ENCODE results near the gene MED25.

DNA sequence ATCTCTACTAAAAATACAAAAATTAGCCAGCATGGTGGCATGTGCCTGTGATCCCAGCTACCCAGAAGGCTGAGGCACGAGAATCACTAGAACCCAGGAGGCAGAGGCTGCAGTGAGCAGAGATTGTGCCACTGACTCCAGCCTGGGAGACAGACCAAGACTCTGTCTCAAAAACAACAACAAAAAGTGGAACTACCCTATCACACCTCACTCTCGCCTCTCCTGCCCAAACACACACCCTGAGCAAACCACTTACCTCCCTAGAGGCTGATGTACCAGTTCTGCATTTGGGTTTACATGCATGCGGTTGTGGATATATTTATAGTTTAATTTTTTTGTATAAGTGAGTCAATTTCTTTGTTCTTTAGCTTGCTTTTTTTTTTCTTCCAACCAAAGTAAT lies 25.2 kb downstream of the MED25 start:
- TF ChIP-seq, protein P1, sequence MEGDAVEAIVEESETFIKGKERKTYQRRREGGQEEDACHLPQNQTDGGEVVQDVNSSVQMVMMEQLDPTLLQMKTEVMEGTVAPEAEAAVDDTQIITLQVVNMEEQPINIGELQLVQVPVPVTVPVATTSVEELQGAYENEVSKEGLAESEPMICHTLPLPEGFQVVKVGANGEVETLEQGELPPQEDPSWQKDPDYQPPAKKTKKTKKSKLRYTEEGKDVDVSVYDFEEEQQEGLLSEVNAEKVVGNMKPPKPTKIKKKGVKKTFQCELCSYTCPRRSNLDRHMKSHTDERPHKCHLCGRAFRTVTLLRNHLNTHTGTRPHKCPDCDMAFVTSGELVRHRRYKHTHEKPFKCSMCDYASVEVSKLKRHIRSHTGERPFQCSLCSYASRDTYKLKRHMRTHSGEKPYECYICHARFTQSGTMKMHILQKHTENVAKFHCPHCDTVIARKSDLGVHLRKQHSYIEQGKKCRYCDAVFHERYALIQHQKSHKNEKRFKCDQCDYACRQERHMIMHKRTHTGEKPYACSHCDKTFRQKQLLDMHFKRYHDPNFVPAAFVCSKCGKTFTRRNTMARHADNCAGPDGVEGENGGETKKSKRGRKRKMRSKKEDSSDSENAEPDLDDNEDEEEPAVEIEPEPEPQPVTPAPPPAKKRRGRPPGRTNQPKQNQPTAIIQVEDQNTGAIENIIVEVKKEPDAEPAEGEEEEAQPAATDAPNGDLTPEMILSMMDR (IDR thresholded peaks at IDR 0.05; ENCODE audit: insufficient read depth, low read length, poor library complexity, severe bottlenecking): no peak
- no peak for TF ChIP-seq EZH2phosphoT487 (conservative IDR thresholded peaks at IDR 0.05; ENCODE audit: low read length)
